Osteocyte (in vitro differentiated cells): ENCODE measurements around the gene KRTAP5-1. TPM values are rescaled to one million over a fixed set of nuclear protein-coding genes. Genes with fewer than 3 reads are reported as not detected.

Source experiments
- DNase-seq: peaks from one replicate; pipeline ENCODE4 v3.0.0; 2021; ENCODE audit warnings: mixed read lengths; ENCODE audit not compliant: unreplicated experiment; ENCODE audit errors: extremely low spot score
- H3K27ac Mint-ChIP-seq: one replicate; pipeline ENCODE4 v1.8.0; 2021; ENCODE audit warnings: mild to moderate bottlenecking, mixed read lengths; ENCODE audit not compliant: unreplicated experiment
- H3K27me3 Mint-ChIP-seq: one replicate; pipeline ENCODE4 v1.8.0; 2021; ENCODE audit warnings: mixed read lengths; ENCODE audit not compliant: unreplicated experiment
- H3K36me3 Mint-ChIP-seq: one replicate; pipeline ENCODE4 v1.8.0; 2021; ENCODE audit warnings: mixed read lengths; ENCODE audit not compliant: unreplicated experiment
- H3K4me1 Mint-ChIP-seq: one replicate; pipeline ENCODE4 v1.8.0; 2021; ENCODE audit warnings: mixed read lengths; ENCODE audit not compliant: unreplicated experiment
- H3K4me3 Mint-ChIP-seq: one replicate; pipeline ENCODE4 v1.8.0; 2021; ENCODE audit warnings: mild to moderate bottlenecking, moderate library complexity, mixed read lengths; ENCODE audit not compliant: unreplicated experiment
- H3K9me3 Mint-ChIP-seq: one replicate; pipeline ENCODE4 v1.8.0; 2021; ENCODE audit warnings: mixed read lengths; ENCODE audit not compliant: unreplicated experiment
- total RNA-seq: library from RNA; stranded (reverse); gene quantifications from 2 replicates; pipeline ENCODE4 v1.2.1, GENCODE V29; 2021
- TF ChIP-seq, protein P1 (sequence below): fragments of 200-600 bp; sonication (generic); IDR thresholded peaks from 2 replicates; pipeline ENCODE4 v1.5.0; 2021; ENCODE audit warnings: antibody characterized with exemption, mild to moderate bottlenecking, moderate library complexity

The KRTAP5-1 gene
- total RNA-seq, 1 donor from 2014 or later = not detected

DNA sequence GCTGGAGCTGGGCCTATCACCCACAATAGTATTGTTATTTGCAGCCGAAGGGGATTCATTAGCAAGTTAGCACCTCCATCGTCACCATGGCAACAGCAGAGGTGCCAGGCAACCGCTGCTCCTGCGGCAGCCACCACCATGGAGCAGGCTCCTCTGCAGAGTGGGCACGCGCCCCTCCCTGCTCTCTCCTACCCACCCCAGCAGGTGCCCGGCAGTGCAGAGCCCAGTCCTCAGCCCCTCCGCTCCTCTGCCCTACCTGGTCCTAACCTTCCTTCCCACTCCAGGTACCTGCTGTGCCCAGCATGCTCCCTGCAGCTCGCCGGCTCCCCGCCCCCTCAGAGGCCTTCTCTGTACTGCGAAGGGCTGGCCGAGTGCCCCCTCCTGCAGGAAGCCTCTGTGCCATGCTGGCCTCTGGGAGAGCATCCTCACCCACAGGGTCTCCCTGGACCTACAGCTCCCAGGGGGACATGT lies 16.6 kb downstream of the KRTAP5-1 start:
- no peak overlapping the region for H3K27ac Mint-ChIP-seq
- TF ChIP-seq, protein P1, sequence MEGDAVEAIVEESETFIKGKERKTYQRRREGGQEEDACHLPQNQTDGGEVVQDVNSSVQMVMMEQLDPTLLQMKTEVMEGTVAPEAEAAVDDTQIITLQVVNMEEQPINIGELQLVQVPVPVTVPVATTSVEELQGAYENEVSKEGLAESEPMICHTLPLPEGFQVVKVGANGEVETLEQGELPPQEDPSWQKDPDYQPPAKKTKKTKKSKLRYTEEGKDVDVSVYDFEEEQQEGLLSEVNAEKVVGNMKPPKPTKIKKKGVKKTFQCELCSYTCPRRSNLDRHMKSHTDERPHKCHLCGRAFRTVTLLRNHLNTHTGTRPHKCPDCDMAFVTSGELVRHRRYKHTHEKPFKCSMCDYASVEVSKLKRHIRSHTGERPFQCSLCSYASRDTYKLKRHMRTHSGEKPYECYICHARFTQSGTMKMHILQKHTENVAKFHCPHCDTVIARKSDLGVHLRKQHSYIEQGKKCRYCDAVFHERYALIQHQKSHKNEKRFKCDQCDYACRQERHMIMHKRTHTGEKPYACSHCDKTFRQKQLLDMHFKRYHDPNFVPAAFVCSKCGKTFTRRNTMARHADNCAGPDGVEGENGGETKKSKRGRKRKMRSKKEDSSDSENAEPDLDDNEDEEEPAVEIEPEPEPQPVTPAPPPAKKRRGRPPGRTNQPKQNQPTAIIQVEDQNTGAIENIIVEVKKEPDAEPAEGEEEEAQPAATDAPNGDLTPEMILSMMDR = no peak
- no peaks in the 10 kb centered on the region for H3K27me3 Mint-ChIP-seq
- no peak for DNase-seq
- H3K4me1 Mint-ChIP-seq = peaks cover 17% of the 10 kb centered on the region
- no peak overlapping the region for H3K4me3 Mint-ChIP-seq
- no peaks in the 10 kb centered on the region for H3K36me3 Mint-ChIP-seq
- H3K9me3 Mint-ChIP-seq = no peaks in the 10 kb centered on the region

DNA sequence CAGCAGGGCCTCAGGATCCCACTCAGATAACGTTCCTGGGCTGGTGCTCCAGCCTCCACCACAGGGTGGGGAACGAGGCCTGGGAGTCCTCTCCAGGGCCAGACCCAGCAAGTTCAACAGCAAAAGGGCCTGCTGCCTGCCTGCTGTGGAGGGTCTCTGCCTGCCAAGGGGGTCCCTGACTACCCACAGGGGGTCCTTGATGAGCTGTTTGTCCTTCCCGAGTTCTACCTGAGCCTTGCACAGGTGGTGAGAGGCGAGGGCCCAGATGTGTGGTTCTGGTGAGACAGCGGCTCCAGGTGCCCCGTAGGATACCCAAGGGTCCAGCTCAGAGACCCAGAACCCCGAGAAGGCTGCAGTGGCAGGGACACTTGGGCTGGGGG lies 17.4 kb downstream of the KRTAP5-1 start:
- peaks cover 15% of the 10 kb centered on the region for H3K4me1 Mint-ChIP-seq
- no peak overlapping the region for H3K27ac Mint-ChIP-seq
- H3K4me3 Mint-ChIP-seq = no peak overlapping the region
- no peaks in the 10 kb centered on the region for H3K9me3 Mint-ChIP-seq
- peaks cover 1% of the 10 kb centered on the region for H3K36me3 Mint-ChIP-seq
- TF ChIP-seq, protein P1 = no peak
- H3K27me3 Mint-ChIP-seq = no peaks in the 10 kb centered on the region
- no peak for DNase-seq

DNA sequence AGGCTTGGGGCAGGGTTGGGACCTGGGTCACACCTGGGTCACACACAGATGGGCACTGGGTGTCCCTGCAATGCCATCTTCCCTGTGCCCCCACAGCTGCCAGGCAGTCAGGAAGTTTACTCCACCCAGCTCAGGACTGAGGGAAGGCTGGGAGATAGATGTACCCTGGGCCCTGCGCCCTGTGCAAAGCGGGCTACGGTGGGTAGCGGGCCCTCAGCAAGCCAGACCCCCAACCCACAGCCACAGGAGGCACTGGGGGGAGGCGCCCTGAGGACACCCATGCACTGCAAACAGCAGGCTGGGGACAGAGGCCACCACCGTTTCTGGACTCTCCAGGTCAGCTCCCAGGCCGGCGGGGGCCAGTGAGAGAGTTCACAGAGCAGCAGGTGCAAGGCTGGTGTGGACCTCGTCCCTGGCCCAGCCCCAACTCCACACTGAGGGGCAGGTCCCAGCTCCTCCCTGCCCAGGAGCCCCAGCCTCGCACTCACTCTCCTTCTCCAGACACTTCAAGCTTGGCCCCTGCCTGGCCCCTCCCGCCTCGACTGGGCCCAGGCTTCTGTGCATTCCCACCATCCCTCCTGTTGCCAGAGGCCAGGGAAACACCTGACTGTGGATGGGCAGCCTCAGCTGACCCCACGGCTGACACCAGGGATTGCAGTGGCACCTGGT lies 17.9 kb downstream of the KRTAP5-1 start:
- Mint-ChIP-seq H3K4me1 (peaks cover 15% of the 10 kb centered on the region), H3K36me3 (peaks cover 1% of the 10 kb centered on the region)

DNA sequence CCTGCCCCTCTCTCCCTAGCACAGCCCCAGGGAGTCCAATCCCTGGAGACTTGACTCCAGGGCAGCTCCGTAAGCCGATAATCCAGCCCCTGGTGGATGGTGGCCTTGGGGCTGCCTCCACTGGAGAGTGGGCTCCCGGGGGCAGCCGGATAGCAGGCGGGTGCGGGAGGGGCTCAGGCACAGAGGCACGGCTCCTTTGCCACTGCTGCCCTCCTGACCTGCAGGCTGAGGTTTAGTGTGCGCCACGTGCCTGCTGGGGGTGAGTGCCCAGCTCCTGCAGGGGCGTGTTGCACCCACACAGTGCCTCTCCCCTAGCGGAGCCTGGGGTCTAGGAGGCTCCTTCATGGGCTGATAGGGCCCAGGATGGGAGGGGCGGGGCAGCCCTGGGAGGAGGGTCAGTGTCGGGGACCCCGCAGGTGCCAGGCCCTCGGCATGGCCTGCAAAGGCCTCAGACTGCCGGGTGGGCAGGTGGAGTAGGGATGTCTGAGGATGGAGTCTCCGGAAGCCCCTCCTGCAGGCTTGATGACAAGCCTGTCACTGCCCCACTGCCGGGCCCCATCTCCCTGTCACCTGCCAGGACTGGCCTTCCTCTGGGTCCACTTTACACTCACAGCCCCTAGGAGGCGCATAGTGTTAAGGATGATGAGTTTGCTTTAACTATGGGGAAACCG lies 18.6 kb downstream of the KRTAP5-1 start:
- TF ChIP-seq, protein P1 = no peak
- Mint-ChIP-seq H3K4me3 (no peak overlapping the region), H3K9me3 (no peaks in the 10 kb centered on the region), H3K27ac (no peak overlapping the region), H3K4me1 (peaks cover 15% of the 10 kb centered on the region), H3K27me3 (no peaks in the 10 kb centered on the region), H3K36me3 (peaks cover 4% of the 10 kb centered on the region)
- DNase-seq = no peak

More for the DNA sequence above, 17.9 kb downstream of the KRTAP5-1 start:
- TF ChIP-seq, protein P1 = no peak
- no peak for DNase-seq
- Mint-ChIP-seq H3K27ac (no peak overlapping the region), H3K9me3 (no peaks in the 10 kb centered on the region), H3K4me3 (no peak overlapping the region), H3K27me3 (no peaks in the 10 kb centered on the region)

DNA sequence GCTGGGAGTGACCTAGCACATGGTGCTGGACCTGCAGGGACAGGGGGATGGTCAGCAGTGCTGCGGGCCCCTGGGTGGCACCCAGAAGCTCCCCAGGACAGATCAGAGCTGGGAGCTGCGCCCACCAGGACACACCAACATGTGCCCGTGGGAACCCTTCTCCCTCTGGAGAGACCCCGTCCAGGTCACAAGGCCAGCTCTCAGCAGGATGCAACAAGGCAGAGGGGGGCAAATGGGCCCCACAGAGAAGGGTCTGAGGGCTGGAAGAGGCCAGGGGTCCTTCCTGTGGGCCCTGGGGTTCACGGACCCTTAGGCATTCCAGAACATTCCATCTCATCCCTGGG lies 19.2 kb downstream of the KRTAP5-1 start:
- Mint-ChIP-seq H3K9me3 (no peaks in the 10 kb centered on the region), H3K4me3 (no peak overlapping the region), H3K27me3 (no peaks in the 10 kb centered on the region), H3K27ac (no peak overlapping the region), H3K4me1 (peaks cover 15% of the 10 kb centered on the region), H3K36me3 (peaks cover 4% of the 10 kb centered on the region)
- no peak for DNase-seq
- TF ChIP-seq, protein P1 = no peak
